GM12864 (cell line): Measurements from ENCODE around the gene PAK4.
"Not testable (repeated sequence)": the region's sequence is repeated elsewhere in the genome, so short reads cannot be mapped to it uniquely, and the experiment has no call there.

Experiments
- DNase-seq: peaks from one replicate; pipeline ENCODE4 v3.0.0-alpha.2; 2011; ENCODE audit warnings: low read depth
- H3K4me3 ChIP-seq: 2 replicates; pipeline ENCODE4 v1.5.1; 2011; ENCODE audit warnings: mild to moderate bottlenecking, low read depth, low read length, control low read depth
- TF ChIP-seq, protein P1 (sequence below): IDR thresholded peaks from 2 replicates; pipeline ENCODE4 v1.5.1; 2011; ENCODE audit warnings: low read depth, mild to moderate bottlenecking, moderate library complexity, low read length, control low read depth, inconsistent platforms; ENCODE audit errors: missing control alignments

The PAK4 gene

DNA sequence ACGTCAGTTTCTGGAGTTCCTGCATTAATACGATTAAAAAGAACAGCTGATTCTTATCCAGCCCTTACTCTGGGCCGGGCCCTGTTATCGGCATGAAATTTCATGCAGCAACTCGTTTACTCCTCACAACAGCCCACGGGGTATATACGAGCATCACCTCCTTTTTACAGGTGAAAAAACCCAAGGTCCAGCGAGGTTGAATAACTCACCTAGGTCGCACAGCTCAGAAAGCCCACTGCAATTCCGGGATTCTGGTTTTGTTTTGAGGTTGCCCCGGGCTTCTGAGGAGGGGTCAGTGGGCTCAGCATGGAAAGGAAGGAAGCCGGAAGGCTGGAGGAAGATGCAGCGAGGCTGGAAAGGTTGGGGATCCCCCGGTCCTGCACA lies 42.0 kb upstream of the PAK4 start:
- no peak overlapping the region for H3K4me3 ChIP-seq
- TF ChIP-seq, protein P1, sequence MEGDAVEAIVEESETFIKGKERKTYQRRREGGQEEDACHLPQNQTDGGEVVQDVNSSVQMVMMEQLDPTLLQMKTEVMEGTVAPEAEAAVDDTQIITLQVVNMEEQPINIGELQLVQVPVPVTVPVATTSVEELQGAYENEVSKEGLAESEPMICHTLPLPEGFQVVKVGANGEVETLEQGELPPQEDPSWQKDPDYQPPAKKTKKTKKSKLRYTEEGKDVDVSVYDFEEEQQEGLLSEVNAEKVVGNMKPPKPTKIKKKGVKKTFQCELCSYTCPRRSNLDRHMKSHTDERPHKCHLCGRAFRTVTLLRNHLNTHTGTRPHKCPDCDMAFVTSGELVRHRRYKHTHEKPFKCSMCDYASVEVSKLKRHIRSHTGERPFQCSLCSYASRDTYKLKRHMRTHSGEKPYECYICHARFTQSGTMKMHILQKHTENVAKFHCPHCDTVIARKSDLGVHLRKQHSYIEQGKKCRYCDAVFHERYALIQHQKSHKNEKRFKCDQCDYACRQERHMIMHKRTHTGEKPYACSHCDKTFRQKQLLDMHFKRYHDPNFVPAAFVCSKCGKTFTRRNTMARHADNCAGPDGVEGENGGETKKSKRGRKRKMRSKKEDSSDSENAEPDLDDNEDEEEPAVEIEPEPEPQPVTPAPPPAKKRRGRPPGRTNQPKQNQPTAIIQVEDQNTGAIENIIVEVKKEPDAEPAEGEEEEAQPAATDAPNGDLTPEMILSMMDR: no peak

DNA sequence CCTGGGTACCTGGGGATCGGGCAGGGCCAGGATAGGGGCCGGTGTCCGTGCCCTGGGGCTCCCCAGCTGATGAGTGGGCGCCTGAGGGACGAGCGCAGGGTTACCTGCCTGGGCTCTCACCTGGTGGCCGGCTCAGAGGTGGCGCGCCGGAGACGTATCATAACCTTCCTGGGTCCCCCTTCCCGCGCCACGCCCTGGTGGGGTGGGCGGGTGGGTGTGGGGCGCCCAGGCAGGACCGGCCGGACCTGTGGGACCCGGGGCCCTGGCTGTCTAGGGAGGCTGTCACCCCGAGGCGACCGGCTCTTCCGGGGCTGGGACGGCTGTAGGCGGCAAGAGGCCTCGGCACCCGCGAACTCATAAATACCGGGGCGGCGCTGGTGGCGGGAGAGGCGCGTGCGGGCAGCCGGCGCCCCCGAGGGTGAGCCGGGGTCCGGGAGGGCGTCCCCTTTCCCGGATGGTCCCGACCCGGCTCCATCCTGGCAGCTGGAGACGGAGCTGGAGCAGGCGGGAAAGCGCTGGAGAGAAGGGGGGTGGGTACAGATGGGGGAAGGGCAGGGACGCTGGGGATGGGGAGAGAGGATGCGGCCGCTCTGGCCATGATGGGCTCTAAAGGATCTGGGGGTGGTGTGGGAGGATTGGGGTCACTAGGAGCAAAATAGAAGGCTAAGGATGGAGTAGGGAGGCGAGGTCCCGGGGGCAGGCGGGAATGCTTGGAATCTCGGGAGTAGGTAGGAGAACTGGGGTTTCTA lies 41.4 kb upstream of the PAK4 start, which contains the start of gene ACP7:
Gene ACP7 (plus strand): TSS at position 386 of the 749 bp plus-strand sequence. CDS start 902 bp downstream, outside the sequence.
- no peak for DNase-seq
- TF ChIP-seq, protein P1: no peak
- H3K4me3 ChIP-seq: no peak within 1 kb of the TSS

More for the DNA sequence above, 42.0 kb upstream of the PAK4 start:
- DNase-seq: no peak

DNA sequence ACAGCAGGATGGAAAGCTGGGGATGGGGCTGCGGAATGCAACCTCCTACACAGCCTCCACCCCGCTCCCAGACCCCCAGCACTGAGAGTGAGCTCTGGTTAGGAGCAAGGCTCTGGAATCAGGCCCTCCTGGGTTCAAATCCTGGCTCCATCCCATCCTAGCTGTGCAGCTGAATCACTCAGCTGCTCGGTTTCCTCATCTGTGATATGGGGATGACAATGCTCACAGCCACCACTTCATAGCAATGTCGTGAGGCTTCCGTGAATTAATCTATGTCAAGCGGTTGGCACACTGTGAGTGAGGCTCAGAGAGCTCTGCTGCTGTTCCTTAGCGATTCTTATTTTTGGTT lies 40.9 kb upstream of the PAK4 start:
- H3K4me3 ChIP-seq: no peak overlapping the region
- DNase-seq: no peak
- TF ChIP-seq, protein P1: no peak

DNA sequence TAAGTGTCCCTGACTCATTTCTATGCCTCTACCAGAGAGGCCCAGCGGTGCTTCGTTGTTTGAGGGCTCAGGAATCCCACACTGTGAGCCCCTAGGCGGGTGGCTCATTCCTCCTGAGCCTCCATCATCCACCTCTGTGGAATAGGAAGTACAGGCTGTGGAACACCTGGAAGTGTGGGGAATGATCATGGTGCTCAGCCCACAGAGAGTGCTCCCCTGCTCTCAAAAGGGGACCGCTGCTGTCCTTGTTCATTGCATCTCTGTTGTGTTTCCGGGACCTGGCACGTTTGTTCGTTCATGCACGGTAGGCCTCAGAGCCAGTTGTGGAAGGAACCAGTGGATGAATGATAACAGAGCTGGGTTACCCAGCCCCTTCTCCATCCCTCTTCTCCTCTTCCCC lies 40.2 kb upstream of the PAK4 start:
- TF ChIP-seq, protein P1: no peak
- H3K4me3 ChIP-seq: no peak overlapping the region
- no peak for DNase-seq

DNA sequence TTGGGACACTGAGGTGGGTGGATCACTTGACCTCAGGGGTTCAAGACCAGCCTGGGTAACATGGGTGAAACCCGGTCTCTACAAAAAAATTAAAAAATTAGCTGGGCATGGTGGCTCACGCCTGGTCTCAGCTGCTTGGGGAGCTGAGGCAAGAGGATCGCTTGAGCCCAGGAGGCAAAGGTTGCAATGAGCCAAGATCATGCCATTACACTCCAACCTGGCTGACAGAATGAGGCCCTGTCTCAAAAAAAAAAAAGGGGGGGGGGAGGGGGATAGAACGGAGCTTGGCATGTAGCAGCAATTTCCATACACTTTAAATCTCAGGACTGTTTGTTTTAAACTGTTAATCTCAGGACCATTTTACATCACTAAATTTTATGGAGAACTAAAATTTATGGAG lies 39.2 kb upstream of the PAK4 start:
- no peak for DNase-seq
- no peak overlapping the region for H3K4me3 ChIP-seq
- TF ChIP-seq, protein P1: no peak

DNA sequence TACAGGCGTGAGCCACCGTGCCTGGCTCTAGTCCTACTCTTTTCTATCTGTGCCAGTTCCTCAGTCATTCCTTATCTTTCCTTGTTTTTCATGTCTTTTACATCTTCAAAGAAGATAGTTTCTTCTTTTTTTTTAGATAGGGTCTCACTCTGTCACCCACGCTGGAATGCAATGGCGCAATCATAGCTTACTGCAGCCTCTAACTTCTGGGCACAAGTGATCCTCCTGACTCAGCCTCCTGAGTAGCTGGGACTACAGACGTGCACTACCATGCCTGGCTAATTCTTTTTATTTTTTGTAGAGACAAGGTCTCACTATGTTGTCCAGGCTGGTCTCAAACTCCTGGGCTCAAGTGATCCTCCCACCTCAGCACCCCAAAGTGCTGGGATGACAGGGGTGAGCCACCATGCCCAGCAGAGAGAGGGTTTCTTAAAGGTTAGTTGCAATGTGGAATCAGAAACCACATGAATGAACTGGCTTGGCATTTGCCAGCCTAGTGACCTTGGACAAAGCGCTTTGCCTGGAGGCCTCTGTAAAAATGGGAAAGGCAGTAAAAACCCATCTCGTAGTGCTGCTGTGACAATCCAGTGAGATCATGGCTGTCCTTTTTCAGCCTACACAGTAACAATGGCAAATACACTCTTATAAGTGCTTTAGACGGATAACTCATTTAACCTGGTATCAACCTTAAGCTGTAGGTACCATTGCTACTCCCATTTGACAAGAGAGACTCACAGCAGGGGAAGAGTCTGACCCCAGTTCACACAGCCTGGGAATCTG lies 37.5 kb upstream of the PAK4 start:
- TF ChIP-seq, protein P1: no peak

DNA sequence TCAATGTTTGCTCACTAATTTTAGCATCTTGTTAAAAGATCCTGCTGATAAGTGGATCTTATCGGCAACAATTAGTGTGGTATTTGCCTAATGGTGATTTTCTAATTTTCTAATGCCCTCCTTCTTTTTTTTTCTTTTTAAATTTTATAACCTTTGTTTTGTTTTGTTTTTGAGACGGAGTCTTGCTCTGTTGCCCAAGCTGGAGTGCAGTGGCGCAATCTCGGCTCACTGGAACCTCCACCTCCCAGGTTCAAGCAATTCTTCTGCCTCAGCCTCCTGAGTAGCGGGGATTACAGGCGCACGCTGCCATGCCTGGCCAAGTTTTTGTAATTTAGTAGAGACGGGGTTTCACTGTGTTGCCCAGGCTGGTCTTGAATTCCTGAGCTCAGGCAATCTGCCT lies 35.6 kb upstream of the PAK4 start:
- H3K4me3 ChIP-seq, DNase-seq: not testable (repeated sequence)

More for the DNA sequence above, 37.5 kb upstream of the PAK4 start:
- H3K4me3 ChIP-seq: no peak overlapping the region
- no peak for DNase-seq
